ENCODE results near the gene FNBP1. TPM values are rescaled to one million over a fixed set of nuclear protein-coding genes. Genes with fewer than 3 reads are reported as not detected.

Gene FNBP1
- total and polyA plus RNA-seq, 2 experiments from 2014 or later, result 19.5 to 21.0 TPM

DNA sequence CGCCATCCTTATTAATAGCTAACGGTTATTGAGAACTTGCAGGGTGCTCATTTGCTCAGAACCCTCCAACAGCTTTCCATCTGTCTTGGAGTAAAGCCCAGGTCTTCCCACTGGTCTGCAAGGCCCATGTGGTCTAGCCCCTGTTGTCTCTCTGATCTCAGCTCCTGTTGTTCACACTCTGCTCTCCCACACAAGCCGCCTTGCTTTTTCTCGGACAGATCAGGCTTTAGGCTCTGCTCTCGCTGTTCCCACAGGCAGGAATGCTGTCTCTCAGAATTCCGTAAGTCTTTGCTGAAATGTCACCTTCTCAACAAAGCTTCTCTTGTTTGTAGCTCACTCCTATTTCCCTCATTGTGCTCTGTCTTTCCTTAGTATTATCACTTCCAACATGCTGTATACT lies 45.1 kb upstream of the FNBP1 start:
- H3K36me3 ChIP-seq (replicated peaks; ENCODE audit: insufficient read depth, low read depth), result no peaks in the 10 kb centered on the region
- no peak for DNase-seq (ENCODE audit: low spot score)
- no peaks in the 10 kb centered on the region for H3K9me3 ChIP-seq (ENCODE audit: low read depth)
- H4K20me1 ChIP-seq (ENCODE audit: insufficient read depth, poor library complexity, severe bottlenecking), result no peaks in the 10 kb centered on the region
- no peaks in the 10 kb centered on the region for H3K79me2 ChIP-seq
- no peaks in the 10 kb centered on the region for H3K27me3 ChIP-seq
- H3K9me2 ChIP-seq (replicated peaks; ENCODE audit: insufficient read depth), result no peaks in the 10 kb centered on the region
- H2AFZ ChIP-seq, result no peak overlapping the region
- no peaks in the 10 kb centered on the region for H3K4me1 ChIP-seq (ENCODE audit: insufficient read depth)
- WGBS (ENCODE audit: low lambda C conversion rate, missing lambda C conversion rate), result 95% methylated on average over 6 of the region's 6 CpGs
- no peak overlapping the region for H3K4me2 ChIP-seq
- TF ChIP-seq EZH2phosphoT487 (IDR thresholded peaks at IDR 0.05; ENCODE audit: low read depth, severe bottlenecking, unreplicated experiment), result no peak
- no peak overlapping the region for H3K27ac ChIP-seq
- no peak overlapping the region for H3K4me3 ChIP-seq

DNA sequence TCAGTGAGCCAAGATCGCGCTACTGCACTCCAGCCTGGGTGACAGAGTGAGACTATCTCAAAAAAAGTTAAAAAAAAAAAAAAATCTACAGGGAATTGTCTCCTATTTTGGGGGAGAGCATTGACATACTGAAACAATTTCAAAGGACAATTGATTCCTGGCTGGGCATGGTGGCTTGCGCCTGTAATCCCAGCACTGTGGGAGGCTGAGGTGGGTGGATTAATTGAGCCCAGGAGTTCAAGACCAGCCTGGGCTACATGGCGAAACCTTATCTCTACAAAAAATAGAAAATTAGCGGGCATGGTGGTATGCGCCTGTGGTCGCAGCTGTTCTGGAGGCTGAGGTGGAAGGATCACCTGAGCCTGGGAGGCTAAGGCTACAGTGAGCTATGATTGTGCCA lies 41.3 kb upstream of the FNBP1 start:
- Histone ChIP-seq H3K79me2 (no peaks in the 10 kb centered on the region), H3K9me3 (ENCODE audit: low read depth) (no peaks in the 10 kb centered on the region), H3K4me1 (ENCODE audit: insufficient read depth) (no peaks in the 10 kb centered on the region), H3K4me2 (no peak overlapping the region), H4K20me1 (ENCODE audit: insufficient read depth, poor library complexity, severe bottlenecking) (no peaks in the 10 kb centered on the region), H3K9me2 (replicated peaks; ENCODE audit: insufficient read depth) (no peaks in the 10 kb centered on the region), H3K27me3 (no peaks in the 10 kb centered on the region), H3K4me3 (no peak overlapping the region), H2AFZ (no peak overlapping the region), H3K27ac (no peak overlapping the region), H3K36me3 (replicated peaks; ENCODE audit: insufficient read depth, low read depth) (no peaks in the 10 kb centered on the region)
- TF ChIP-seq, protein P1, sequence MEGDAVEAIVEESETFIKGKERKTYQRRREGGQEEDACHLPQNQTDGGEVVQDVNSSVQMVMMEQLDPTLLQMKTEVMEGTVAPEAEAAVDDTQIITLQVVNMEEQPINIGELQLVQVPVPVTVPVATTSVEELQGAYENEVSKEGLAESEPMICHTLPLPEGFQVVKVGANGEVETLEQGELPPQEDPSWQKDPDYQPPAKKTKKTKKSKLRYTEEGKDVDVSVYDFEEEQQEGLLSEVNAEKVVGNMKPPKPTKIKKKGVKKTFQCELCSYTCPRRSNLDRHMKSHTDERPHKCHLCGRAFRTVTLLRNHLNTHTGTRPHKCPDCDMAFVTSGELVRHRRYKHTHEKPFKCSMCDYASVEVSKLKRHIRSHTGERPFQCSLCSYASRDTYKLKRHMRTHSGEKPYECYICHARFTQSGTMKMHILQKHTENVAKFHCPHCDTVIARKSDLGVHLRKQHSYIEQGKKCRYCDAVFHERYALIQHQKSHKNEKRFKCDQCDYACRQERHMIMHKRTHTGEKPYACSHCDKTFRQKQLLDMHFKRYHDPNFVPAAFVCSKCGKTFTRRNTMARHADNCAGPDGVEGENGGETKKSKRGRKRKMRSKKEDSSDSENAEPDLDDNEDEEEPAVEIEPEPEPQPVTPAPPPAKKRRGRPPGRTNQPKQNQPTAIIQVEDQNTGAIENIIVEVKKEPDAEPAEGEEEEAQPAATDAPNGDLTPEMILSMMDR (IDR thresholded peaks at IDR 0.05; ENCODE audit: poor library complexity), result no peak
- no peak for TF ChIP-seq EZH2phosphoT487 (IDR thresholded peaks at IDR 0.05; ENCODE audit: low read depth, severe bottlenecking, unreplicated experiment)
- no peak for TF ChIP-seq EZH2 (IDR thresholded peaks at IDR 0.05; ENCODE audit: borderline replicate concordance)
- DNase-seq (ENCODE audit: low spot score), result no peak
- WGBS (ENCODE audit: low lambda C conversion rate, missing lambda C conversion rate), result 95% methylated on average over 7 of the region's 7 CpGs

DNA sequence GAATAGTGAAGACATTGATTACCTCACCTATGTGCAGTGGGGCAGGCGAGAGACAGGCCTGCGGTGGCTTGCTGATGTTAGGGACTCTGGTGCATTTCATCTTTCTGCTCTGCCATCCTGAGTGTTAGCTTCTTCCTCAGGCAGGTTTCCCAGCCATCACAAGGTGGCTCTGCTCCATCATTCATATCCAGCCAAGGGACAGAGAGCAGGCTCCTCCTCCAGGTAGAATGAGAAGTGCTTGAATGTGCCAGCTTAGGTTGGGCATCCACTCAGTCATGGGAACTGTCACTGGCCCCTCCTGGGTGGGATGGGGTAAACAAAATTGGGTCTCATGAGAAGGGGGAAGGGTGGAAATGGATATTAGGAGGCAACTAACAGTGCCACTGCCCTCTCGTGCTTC lies 35.6 kb upstream of the FNBP1 start:
- H3K36me3 ChIP-seq (replicated peaks; ENCODE audit: insufficient read depth, low read depth), result no peaks in the 10 kb centered on the region
- H2AFZ ChIP-seq, result no peak overlapping the region
- H3K9me2 ChIP-seq (replicated peaks; ENCODE audit: insufficient read depth), result no peaks in the 10 kb centered on the region
- H4K20me1 ChIP-seq (ENCODE audit: insufficient read depth, poor library complexity, severe bottlenecking), result no peaks in the 10 kb centered on the region
- DNase-seq (ENCODE audit: low spot score), result no peak
- H3K4me3 ChIP-seq, result no peak overlapping the region
- peaks cover 5% of the 10 kb centered on the region for H3K4me1 ChIP-seq (ENCODE audit: insufficient read depth)
- no peak overlapping the region for H3K4me2 ChIP-seq
- 100% methylated on average over 3 of the region's 3 CpGs for WGBS (ENCODE audit: low lambda C conversion rate, missing lambda C conversion rate)
- H3K27me3 ChIP-seq, result no peaks in the 10 kb centered on the region
- no peak overlapping the region for H3K27ac ChIP-seq
- peaks cover 27% of the 10 kb centered on the region for H3K79me2 ChIP-seq
- TF ChIP-seq EZH2phosphoT487 (IDR thresholded peaks at IDR 0.05; ENCODE audit: low read depth, severe bottlenecking, unreplicated experiment), result no peak
- no peak for TF ChIP-seq EZH2 (IDR thresholded peaks at IDR 0.05; ENCODE audit: borderline replicate concordance)
- TF ChIP-seq, protein P1 (IDR thresholded peaks at IDR 0.05; ENCODE audit: poor library complexity), result no peak
- no peaks in the 10 kb centered on the region for H3K9me3 ChIP-seq (ENCODE audit: low read depth)

DNA sequence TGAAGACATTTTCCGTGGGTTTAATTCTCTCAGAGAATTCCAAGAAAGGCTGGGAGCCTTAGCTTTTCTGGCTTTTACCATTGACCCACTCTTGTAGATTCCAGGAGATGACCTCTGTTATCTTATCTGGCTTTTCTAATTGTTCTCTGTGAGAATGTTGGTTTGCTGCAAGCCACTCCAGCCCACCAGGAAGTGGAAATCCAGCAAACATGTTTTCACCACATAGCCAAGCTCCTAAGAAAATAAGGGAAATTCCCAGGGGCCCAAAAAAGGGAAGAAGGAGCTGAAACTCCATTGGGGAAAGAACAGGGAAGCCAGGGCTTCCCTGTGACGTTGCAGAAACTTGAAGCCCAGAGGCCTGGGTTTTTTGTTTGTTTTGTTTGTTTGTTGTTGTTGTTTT lies 30.4 kb upstream of the FNBP1 start:
- H3K27ac ChIP-seq, result peak overlapping the region; percentile 84
- no peaks in the 10 kb centered on the region for H3K9me3 ChIP-seq (ENCODE audit: low read depth)
- no peaks in the 10 kb centered on the region for H3K9me2 ChIP-seq (replicated peaks; ENCODE audit: insufficient read depth)
- H3K36me3 ChIP-seq (replicated peaks; ENCODE audit: insufficient read depth, low read depth), result no peaks in the 10 kb centered on the region
- H3K4me1 ChIP-seq (ENCODE audit: insufficient read depth), result peaks cover 18% of the 10 kb centered on the region
- peaks cover 72% of the 10 kb centered on the region for H3K79me2 ChIP-seq
- TF ChIP-seq, protein P1 (IDR thresholded peaks at IDR 0.05; ENCODE audit: poor library complexity), result no peak
- TF ChIP-seq EZH2phosphoT487 (IDR thresholded peaks at IDR 0.05; ENCODE audit: low read depth, severe bottlenecking, unreplicated experiment), result no peak
- no peak overlapping the region for H2AFZ ChIP-seq
- H3K4me2 ChIP-seq, result peak overlapping the region; percentile 50
- H4K20me1 ChIP-seq (ENCODE audit: insufficient read depth, poor library complexity, severe bottlenecking), result peaks cover 26% of the 10 kb centered on the region
- WGBS (ENCODE audit: low lambda C conversion rate, missing lambda C conversion rate), result 10% methylated on average over 2 of the region's 2 CpGs
- no peaks in the 10 kb centered on the region for H3K27me3 ChIP-seq
- DNase-seq (ENCODE audit: low spot score), result peak; percentile 69
- H3K4me3 ChIP-seq, result no peak overlapping the region

Data from hepatocyte (in vitro differentiated cells).